CD14-positive monocyte (primary cell): ENCODE measurements around the gene SLC26A1. TPM values are rescaled to one million over a fixed set of nuclear protein-coding genes. Genes with fewer than 3 reads are reported as not detected.

Source experiments
- DNase-seq, 3 donors: peaks; one replicate each; pipeline ENCODE4 v3.0.0-alpha.2; 2011 to 2022
- H2AFZ ChIP-seq: 2 replicates; pipeline ENCODE4 v1.6.0; 2012; ENCODE audit warnings: mild to moderate bottlenecking, low read depth, low read length, inconsistent platforms; ENCODE audit not compliant: insufficient read depth, poor library complexity, severe bottlenecking
- H3K27ac ChIP-seq, 2 donors: 1 replicate in 1 of 2; 2 replicates in 1 of 2; pipeline ENCODE4 v1.5.1; 2012 to 2013; ENCODE audit warnings: low read length in 2 of 2, control low read depth in 1 of 2, inconsistent platforms in 1 of 2, low read depth in 1 of 2, mild to moderate bottlenecking in 1 of 2
- H3K27me3 ChIP-seq, 2 donors: one replicate each; pipeline versions ENCODE4 v1.6.0 to v1.6.1; 2011 to 2013; ENCODE audit warnings: low read length in 2 of 2; ENCODE audit not compliant: control insufficient read depth in 2 of 2, insufficient read depth in 2 of 2
- H3K36me3 ChIP-seq, 2 donors: replicated peaks in 1 of 2; 1 replicate in 1 of 2; 2 replicates in 1 of 2; pipeline versions ENCODE4 v1.5.1 to v1.6.1; 2012 to 2013; ENCODE audit warnings: low read length in 2 of 2, control low read depth in 1 of 2, inconsistent platforms in 1 of 2, mild to moderate bottlenecking in 1 of 2; ENCODE audit not compliant: insufficient read depth in 2 of 2, control insufficient read depth in 1 of 2
- H3K4me1 ChIP-seq, 2 donors: 1 replicate in 1 of 2; 2 replicates in 1 of 2; pipeline versions ENCODE4 v1.5.1 to v1.6.1; 2012 to 2013; ENCODE audit warnings: low read length in 2 of 2, control low read depth in 1 of 2, inconsistent platforms in 1 of 2, mild to moderate bottlenecking in 1 of 2, moderate library complexity in 1 of 2; ENCODE audit not compliant: insufficient read depth in 2 of 2, control insufficient read depth in 1 of 2
- H3K4me2 ChIP-seq: replicated peaks from 2 replicates; pipeline ENCODE3; 2012; ENCODE audit warnings: low read length, moderate library complexity, mild to moderate bottlenecking; ENCODE audit not compliant: poor library complexity, severe bottlenecking; ENCODE audit errors: extremely low read depth
- H3K4me3 ChIP-seq, 3 experiments: fragments of 200-600 bp in 1 of 3; sonication (generic) in 1 of 3; replicated peaks in 1 of 3; 1 replicate in 2 of 3; 2 replicates in 1 of 3; pipeline ENCODE4 v1.5.1; 2011 to 2013; ENCODE audit warnings: low read length in 3 of 3, mild to moderate bottlenecking in 3 of 3, control low read depth in 2 of 3, low read depth in 2 of 3, inconsistent platforms in 1 of 3, moderate library complexity in 1 of 3
- H3K79me2 ChIP-seq: 2 replicates; pipeline ENCODE4 v1.6.0; 2012; ENCODE audit warnings: mild to moderate bottlenecking, control low read depth, inconsistent platforms, low read length, moderate library complexity; ENCODE audit not compliant: insufficient read depth
- H3K9ac ChIP-seq: 2 replicates; pipeline ENCODE4 v1.6.0; 2017; ENCODE audit warnings: low read length, mild to moderate bottlenecking; ENCODE audit not compliant: insufficient read depth, poor library complexity, severe bottlenecking
- H3K9me3 ChIP-seq, 2 donors: replicated peaks in 1 of 2; 1 replicate in 1 of 2; 2 replicates in 1 of 2; pipeline versions ENCODE4 v1.5.1 to v1.6.1; 2012 to 2013; ENCODE audit warnings: low read length in 2 of 2, control low read depth in 1 of 2; ENCODE audit not compliant: control insufficient read depth in 1 of 2, insufficient read depth in 1 of 2
- H4K20me1 ChIP-seq: 2 replicates; pipeline ENCODE4 v1.6.0; 2012; ENCODE audit warnings: mild to moderate bottlenecking, low read length, control low read depth, moderate library complexity; ENCODE audit not compliant: insufficient read depth
- H3K27ac Mint-ChIP-seq, 7 donors: one replicate each; pipeline ENCODE4 v1.8.0; 2020; ENCODE audit warnings: mild to moderate bottlenecking in 7 of 7, mixed read lengths in 7 of 7, moderate library complexity in 6 of 7, inconsistent platforms in 2 of 7
- H3K27me3 Mint-ChIP-seq, 3 donors: one replicate each; pipeline ENCODE4 v1.8.0; 2021 to 2022; ENCODE audit warnings: low read depth in 3 of 3, mild to moderate bottlenecking in 3 of 3, mixed read lengths in 3 of 3, moderate library complexity in 3 of 3, inconsistent platforms in 1 of 3
- H3K36me3 Mint-ChIP-seq, 2 donors: one replicate each; pipeline ENCODE4 v1.8.0; 2020; ENCODE audit warnings: mixed read lengths in 2 of 2, inconsistent platforms in 1 of 2, mild to moderate bottlenecking in 1 of 2
- H3K4me1 Mint-ChIP-seq: one replicate; pipeline ENCODE4 v1.8.0; 2020; ENCODE audit warnings: mild to moderate bottlenecking, mixed read lengths
- H3K4me3 Mint-ChIP-seq, 2 donors: one replicate each; pipeline ENCODE4 v1.8.0; 2020; ENCODE audit warnings: mild to moderate bottlenecking in 2 of 2, mixed read lengths in 2 of 2, moderate library complexity in 1 of 2
- H3K9me3 Mint-ChIP-seq, 7 donors: one replicate each; pipeline ENCODE4 v1.8.0; 2020 to 2022; ENCODE audit warnings: mixed read lengths in 7 of 7, mild to moderate bottlenecking in 6 of 7, moderate library complexity in 6 of 7, inconsistent platforms in 2 of 7
- WGBS: methylation state at CpG from one replicate; pipeline ENCODE4 v1.1.5; 2013; ENCODE audit warnings: missing lambda C conversion rate; ENCODE audit not compliant: insufficient coverage; 5-methylcytosine and 5-hydroxymethylcytosine counted together
- intact Hi-C, 2 donors: fragments of 100-400 bp; cut with micrococcal nuclease; formaldehyde crosslinking; loops; one replicate each; pipeline versions ENCODE4 v1.15.0 to v1.15.1; 2023
- polyA plus RNA-seq, 3 donors: library from polyadenylated mRNA; depleted of rRNA in 1 of 3; unstranded in 2 of 3; stranded (reverse) in 1 of 3; fragments of 300-500 nt in 2 of 3; fragments of >200 nt in 1 of 3; fragmentation: Illumina TruSeq in 2 of 3; gene quantifications; 1 replicate in 2 of 3; 2 replicates in 1 of 3; pipeline ENCODE4 v1.2.3, GENCODE V29; 2012 to 2021
- TF ChIP-seq, protein P1 (sequence below): fragments of 200-600 bp; IDR thresholded peaks from one replicate; pipeline ENCODE4 v1.8.0; 2022; ENCODE audit warnings: antibody characterized with exemption, mild to moderate bottlenecking

Gene SLC26A1
- polyA plus RNA-seq, 3 donors: 0.16 to 0.37 (median 0.18) TPM

- Histone ChIP-seq H3K9me3 (peaks cover 0 to 9% of the 10 kb centered on the region in 2 donors), H3K4me2 (peak overlapping the region; percentile 89), H3K4me3 (peak overlapping the region; percentile 72 to 82 (median 76)), H3K27me3 (peaks cover 4 to 51% of the 10 kb centered on the region in 2 donors), H3K9ac (peak overlapping the region; percentile 76), H2AFZ (peak overlapping the region; percentile 94), H4K20me1 (peaks cover 3% of the 10 kb centered on the region), H3K79me2 (no peaks in the 10 kb centered on the region), H3K4me1 (peaks cover 23 to 43% of the 10 kb centered on the region in 2 donors), H3K36me3 (no peaks in the 10 kb centered on the region), H3K27ac (peak overlapping the region; percentile 48 to 82)
- peaks cover 35 to 54% (median 35%) of the 10 kb centered on the region in 3 donors for H3K27me3 Mint-ChIP-seq
- peak; percentile 40 to 67 (median 64) for DNase-seq
- intact Hi-C loops: loop anchor here (2.0 to 10.0 kb wide), 5 partner anchors 37 to 575 kb away; partner anchors contain the start of genes DGKQ (in 2 of the 2), UVSSA (in 2 of the 2) and MAEA (in 1 of the 2)
- peaks cover 18% of the 10 kb centered on the region for H3K4me1 Mint-ChIP-seq
- peaks cover 0 to 2% of the 10 kb centered on the region in 2 donors for H3K36me3 Mint-ChIP-seq
- TF ChIP-seq, protein P1, sequence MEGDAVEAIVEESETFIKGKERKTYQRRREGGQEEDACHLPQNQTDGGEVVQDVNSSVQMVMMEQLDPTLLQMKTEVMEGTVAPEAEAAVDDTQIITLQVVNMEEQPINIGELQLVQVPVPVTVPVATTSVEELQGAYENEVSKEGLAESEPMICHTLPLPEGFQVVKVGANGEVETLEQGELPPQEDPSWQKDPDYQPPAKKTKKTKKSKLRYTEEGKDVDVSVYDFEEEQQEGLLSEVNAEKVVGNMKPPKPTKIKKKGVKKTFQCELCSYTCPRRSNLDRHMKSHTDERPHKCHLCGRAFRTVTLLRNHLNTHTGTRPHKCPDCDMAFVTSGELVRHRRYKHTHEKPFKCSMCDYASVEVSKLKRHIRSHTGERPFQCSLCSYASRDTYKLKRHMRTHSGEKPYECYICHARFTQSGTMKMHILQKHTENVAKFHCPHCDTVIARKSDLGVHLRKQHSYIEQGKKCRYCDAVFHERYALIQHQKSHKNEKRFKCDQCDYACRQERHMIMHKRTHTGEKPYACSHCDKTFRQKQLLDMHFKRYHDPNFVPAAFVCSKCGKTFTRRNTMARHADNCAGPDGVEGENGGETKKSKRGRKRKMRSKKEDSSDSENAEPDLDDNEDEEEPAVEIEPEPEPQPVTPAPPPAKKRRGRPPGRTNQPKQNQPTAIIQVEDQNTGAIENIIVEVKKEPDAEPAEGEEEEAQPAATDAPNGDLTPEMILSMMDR: peak; percentile 34
- H3K27ac Mint-ChIP-seq: peak overlapping the region in 5 of 7 donors; percentile 77 to 88 (median 82)
- peak overlapping the region; percentile 83 to 90 for H3K4me3 Mint-ChIP-seq
- under 1% methylated on average over 74 of the region's 109 CpGs for WGBS
- H3K9me3 Mint-ChIP-seq: peaks cover 6 to 29% (median 15%) of the 10 kb centered on the region in 7 donors
Observed at GRCh38 chr4:1009542-1010394, 16.6 kb upstream of the SLC26A1 start.

- Mint-ChIP-seq H3K9me3 (peaks cover 6 to 30% (median 15%) of the 10 kb centered on the region in 7 donors), H3K27ac (peak overlapping the region in 4 of 7 donors; percentile 16 to 69 (median 52)), H3K4me1 (peaks cover 16% of the 10 kb centered on the region), H3K27me3 (peaks cover 39 to 62% (median 40%) of the 10 kb centered on the region in 3 donors), H3K4me3 (peak overlapping the region; percentile 77 to 91), H3K36me3 (peaks cover 0 to 2% of the 10 kb centered on the region in 2 donors)
- peak overlapping the region; percentile 94 for H2AFZ ChIP-seq
- no peaks in the 10 kb centered on the region for H3K79me2 ChIP-seq
- peaks cover 4 to 59% of the 10 kb centered on the region in 2 donors for H3K27me3 ChIP-seq
- intact Hi-C loops: loop anchor here (5.0 to 10.0 kb wide), 3 partner anchors 37 to 576 kb away; partner anchors contain the start of genes DGKQ (in 1 of the 2) and UVSSA (in 1 of the 2)
- TF ChIP-seq, protein P1: no peak
- peaks cover 23 to 43% of the 10 kb centered on the region in 2 donors for H3K4me1 ChIP-seq
- H4K20me1 ChIP-seq: peaks cover 3% of the 10 kb centered on the region
- no peaks in the 10 kb centered on the region for H3K36me3 ChIP-seq
- peak overlapping the region; percentile 69 for H3K9ac ChIP-seq
- H3K4me2 ChIP-seq: peak overlapping the region; percentile 87
- DNase-seq: peak; percentile 9 to 25 (median 23)
- 3% methylated on average over 30 of the region's 36 CpGs for WGBS
- H3K9me3 ChIP-seq: peaks cover 0 to 9% of the 10 kb centered on the region in 2 donors
- peak overlapping the region; percentile 65 to 81 (median 72) for H3K4me3 ChIP-seq
- H3K27ac ChIP-seq: no peak overlapping the region
Observed at GRCh38 chr4:1008840-1009541, 15.8 kb upstream of the SLC26A1 start.
